Astrocyte of the cerebellum (primary cell): ENCODE data around the gene PCDHA1.
"Not testable (repeated sequence)": the region's sequence is repeated elsewhere in the genome, so short reads cannot be mapped to it uniquely, and the experiment has no call there.

Experiments used
- DNase-seq: peaks from one replicate; pipeline ENCODE4 v3.0.0-alpha.2; 2011; ENCODE audit warnings: low read depth
- H3K4me3 ChIP-seq: 2 replicates; pipeline ENCODE4 v1.5.1; 2011; ENCODE audit warnings: mild to moderate bottlenecking, low read depth, low read length, moderate library complexity
- CTCF ChIP-seq: IDR thresholded peaks from 2 replicates; pipeline ENCODE4 v1.5.1; 2012; ENCODE audit warnings: low read length, low read depth, moderate library complexity, mild to moderate bottlenecking; ENCODE audit errors: missing control alignments
- in situ Hi-C: cut with HindIII; loops from 2 replicates; pipeline ENCODE4 v1.10.0; 2017; ENCODE audit warnings: low sequenced_read_pairs

The PCDHA1 gene

GRCh38 chr5:140780512-140780911 lies 5.4 kb upstream of the PCDHA1 start:
- in situ Hi-C loops, result no loop called here

DNA sequence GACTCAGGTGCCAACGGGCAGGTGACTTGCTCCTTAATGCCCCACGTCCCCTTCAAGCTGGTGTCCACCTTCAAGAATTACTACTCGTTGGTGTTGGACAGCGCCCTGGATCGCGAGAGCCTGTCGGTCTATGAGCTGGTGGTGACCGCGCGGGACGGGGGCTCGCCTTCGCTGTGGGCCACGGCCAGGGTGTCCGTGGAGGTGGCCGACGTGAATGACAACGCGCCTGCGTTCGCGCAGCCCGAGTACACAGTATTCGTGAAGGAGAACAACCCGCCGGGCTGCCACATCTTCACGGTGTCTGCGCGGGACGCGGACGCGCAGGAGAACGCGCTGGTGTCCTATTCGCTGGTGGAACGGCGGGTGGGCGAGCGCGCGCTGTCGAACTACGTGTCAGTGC lies 1.5 kb downstream of the PCDHA1 start:
- DNase-seq, H3K4me3 ChIP-seq, in situ Hi-C loops: not testable (repeated sequence)

More at GRCh38 chr5:140780512-140780911, 5.4 kb upstream of the PCDHA1 start:
- TF ChIP-seq CTCF, result no peak
- DNase-seq, result no peak
- no peak overlapping the region for H3K4me3 ChIP-seq

GRCh38 chr5:140787849-140788504 lies 2.0 kb downstream of the PCDHA1 start:
- H3K4me3 ChIP-seq, DNase-seq, in situ Hi-C loops: not testable (repeated sequence)

GRCh38 chr5:140791089-140791488 lies 5.1 kb downstream of the PCDHA1 start:
- no peak overlapping the region for H3K4me3 ChIP-seq
- no peak for DNase-seq
- TF ChIP-seq CTCF, result no peak
- in situ Hi-C loops, result no loop called here

- H3K4me3 ChIP-seq, result no peak within 1 kb of the TSS
- no peak for DNase-seq
- in situ Hi-C loops, result no loop called here
Measured at GRCh38 chr5:140794595-140795258, 8.8 kb downstream of the PCDHA1 start, which contains the start of gene PCDHA2. TSS of gene PCDHA2 (plus strand) at chr5:140794852.

DNA sequence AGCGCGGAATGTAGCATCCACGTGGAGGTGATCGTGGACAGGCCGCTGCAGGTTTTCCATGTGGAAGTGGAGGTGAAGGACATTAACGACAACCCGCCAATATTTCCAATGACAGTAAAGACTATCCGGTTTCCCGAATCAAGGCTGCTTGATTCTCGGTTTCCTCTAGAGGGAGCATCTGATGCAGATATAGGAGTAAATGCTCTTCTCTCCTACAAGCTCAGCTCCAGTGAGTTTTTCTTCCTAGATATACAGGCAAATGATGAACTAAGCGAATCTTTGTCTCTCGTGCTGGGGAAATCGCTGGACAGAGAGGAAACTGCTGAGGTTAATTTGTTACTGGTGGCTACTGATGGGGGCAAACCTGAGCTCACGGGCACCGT lies 9.3 kb downstream of the PCDHA1 start:
- TF ChIP-seq CTCF, result no peak
- H3K4me3 ChIP-seq, result no peak overlapping the region
- no peak for DNase-seq
- in situ Hi-C loops, result no loop called here

More at GRCh38 chr5:140794595-140795258, 8.8 kb downstream of the PCDHA1 start, which contains the start of gene PCDHA2:
- no peak for TF ChIP-seq CTCF

- DNase-seq, in situ Hi-C loops, H3K4me3 ChIP-seq: not testable (repeated sequence)
Measured at GRCh38 chr5:140796072-140796717, 10.3 kb downstream of the PCDHA1 start.

- H3K4me3 ChIP-seq, result no peak overlapping the region
- no peak for DNase-seq
- in situ Hi-C loops, result no loop called here
- no peak for TF ChIP-seq CTCF
Measured at GRCh38 chr5:140796718-140797095, 10.8 kb downstream of the PCDHA1 start.
